Neural cell (in vitro differentiated cells): ENCODE data around the gene EVA1A.

Experiments
- EZH2 ChIP-seq: fragments of 200-600, 300-800 bp; shearing (Covaris generic), sonication (generic); IDR thresholded peaks from 2 replicates; pipeline ENCODE4 v1.6.1; 2014; ENCODE audit warnings: antibody characterized with exemption, low read length, borderline replicate concordance, mild to moderate bottlenecking; ENCODE audit not compliant: insufficient read depth, poor library complexity, severe bottlenecking
- POLR2AphosphoS5 ChIP-seq: IDR thresholded peaks from 2 replicates; pipeline ENCODE4 v1.6.1; 2012
- TAF1 ChIP-seq: IDR thresholded peaks from 2 replicates; pipeline ENCODE4 v1.6.1; 2012; ENCODE audit warnings: low read depth
- TF ChIP-seq, protein P1 (sequence below): fragments of 450-650 bp; IDR thresholded peaks from 2 replicates; pipeline ENCODE4 v1.5.1; 2014; ENCODE audit warnings: antibody characterized with exemption, mild to moderate bottlenecking, moderate library complexity; ENCODE audit not compliant: poor library complexity, severe bottlenecking

DNA sequence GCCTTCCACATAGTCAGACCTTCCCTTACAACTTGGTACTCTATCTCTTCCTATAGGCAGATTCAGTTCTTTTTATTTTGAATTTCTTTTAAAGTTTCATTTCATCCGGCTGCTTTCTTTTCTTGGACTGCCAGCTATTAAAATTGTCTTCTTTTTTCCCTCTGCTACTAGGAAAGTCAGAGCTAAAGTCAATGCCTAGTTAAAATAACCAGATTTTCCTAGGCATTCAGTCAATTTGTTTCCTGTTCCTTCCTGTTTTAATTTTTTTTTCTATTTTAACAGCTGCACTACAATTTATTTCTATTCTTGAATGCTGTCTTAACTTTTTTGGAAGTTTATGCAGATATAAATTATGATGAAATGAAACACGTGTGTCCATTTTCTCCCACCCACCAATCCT is 84.8 kb downstream of the EVA1A start:
- TF ChIP-seq, protein P1, sequence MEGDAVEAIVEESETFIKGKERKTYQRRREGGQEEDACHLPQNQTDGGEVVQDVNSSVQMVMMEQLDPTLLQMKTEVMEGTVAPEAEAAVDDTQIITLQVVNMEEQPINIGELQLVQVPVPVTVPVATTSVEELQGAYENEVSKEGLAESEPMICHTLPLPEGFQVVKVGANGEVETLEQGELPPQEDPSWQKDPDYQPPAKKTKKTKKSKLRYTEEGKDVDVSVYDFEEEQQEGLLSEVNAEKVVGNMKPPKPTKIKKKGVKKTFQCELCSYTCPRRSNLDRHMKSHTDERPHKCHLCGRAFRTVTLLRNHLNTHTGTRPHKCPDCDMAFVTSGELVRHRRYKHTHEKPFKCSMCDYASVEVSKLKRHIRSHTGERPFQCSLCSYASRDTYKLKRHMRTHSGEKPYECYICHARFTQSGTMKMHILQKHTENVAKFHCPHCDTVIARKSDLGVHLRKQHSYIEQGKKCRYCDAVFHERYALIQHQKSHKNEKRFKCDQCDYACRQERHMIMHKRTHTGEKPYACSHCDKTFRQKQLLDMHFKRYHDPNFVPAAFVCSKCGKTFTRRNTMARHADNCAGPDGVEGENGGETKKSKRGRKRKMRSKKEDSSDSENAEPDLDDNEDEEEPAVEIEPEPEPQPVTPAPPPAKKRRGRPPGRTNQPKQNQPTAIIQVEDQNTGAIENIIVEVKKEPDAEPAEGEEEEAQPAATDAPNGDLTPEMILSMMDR, result no peak
- TF ChIP-seq EZH2 (no peak), POLR2AphosphoS5 (no peak), TAF1 (no peak)
